ENCODE measurements around the gene HOXC13.

DNA sequence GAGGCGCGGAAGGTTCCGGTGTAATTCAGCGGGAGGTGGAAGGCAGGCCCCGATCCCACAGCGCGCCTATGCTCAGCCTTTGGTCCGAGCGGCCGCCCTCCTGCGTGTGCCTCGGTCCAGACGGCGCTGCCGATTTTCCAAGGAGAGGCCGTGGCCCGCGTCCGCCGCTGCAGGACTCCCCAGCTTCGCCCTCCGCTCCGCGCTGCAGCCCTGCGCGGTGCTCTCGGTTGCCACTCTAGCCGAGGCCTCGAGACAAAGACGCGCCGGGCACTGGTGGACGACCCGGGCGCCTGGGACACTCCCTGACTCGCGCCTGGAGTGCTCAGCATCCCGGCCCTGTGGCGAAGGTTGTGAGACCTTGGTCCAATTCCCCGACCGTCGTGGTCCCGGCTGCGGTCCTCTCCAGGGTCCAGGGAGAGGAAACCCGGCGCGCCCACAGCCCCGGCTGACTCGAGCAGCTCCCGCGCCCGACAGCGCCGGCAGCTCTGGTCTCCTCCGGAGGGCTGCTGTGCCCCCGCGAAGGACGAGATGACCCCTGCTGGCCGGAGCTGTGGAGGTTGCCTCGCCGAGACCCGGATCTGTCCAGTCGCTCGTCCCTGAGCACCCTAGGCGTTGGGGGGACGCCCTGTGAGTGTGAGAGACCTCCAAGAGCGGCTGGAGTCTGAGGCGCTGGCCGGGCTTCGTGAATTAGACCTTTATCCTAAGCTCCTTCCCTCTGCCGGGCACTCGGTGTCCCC is 22.6 kb downstream of the HOXC13 start:
- TF ChIP-seq, protein P1, sequence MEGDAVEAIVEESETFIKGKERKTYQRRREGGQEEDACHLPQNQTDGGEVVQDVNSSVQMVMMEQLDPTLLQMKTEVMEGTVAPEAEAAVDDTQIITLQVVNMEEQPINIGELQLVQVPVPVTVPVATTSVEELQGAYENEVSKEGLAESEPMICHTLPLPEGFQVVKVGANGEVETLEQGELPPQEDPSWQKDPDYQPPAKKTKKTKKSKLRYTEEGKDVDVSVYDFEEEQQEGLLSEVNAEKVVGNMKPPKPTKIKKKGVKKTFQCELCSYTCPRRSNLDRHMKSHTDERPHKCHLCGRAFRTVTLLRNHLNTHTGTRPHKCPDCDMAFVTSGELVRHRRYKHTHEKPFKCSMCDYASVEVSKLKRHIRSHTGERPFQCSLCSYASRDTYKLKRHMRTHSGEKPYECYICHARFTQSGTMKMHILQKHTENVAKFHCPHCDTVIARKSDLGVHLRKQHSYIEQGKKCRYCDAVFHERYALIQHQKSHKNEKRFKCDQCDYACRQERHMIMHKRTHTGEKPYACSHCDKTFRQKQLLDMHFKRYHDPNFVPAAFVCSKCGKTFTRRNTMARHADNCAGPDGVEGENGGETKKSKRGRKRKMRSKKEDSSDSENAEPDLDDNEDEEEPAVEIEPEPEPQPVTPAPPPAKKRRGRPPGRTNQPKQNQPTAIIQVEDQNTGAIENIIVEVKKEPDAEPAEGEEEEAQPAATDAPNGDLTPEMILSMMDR (IDR thresholded peaks at IDR 0.05), result no peak
- TF ChIP-seq POLR2A (IDR thresholded peaks at IDR 0.05), result no peak

Data from testis (tissue), 2 donors.